Stomach smooth muscle (tissue), 2 donors: ENCODE measurements around the gene BNC1.

ENCODE experiments used
- H3K27ac ChIP-seq: one replicate; pipeline ENCODE4 v1.7.0; 2013; ENCODE audit warnings: mild to moderate bottlenecking, low read length, inconsistent platforms
- H3K27me3 ChIP-seq, 2 donors: one replicate each; pipeline ENCODE4 v1.7.0; 2013; ENCODE audit warnings: low read length in 2 of 2; ENCODE audit not compliant: insufficient read depth in 2 of 2, control insufficient read depth in 1 of 2
- H3K36me3 ChIP-seq, 2 donors: one replicate each; pipeline ENCODE4 v1.7.0; 2013; ENCODE audit warnings: low read length in 2 of 2; ENCODE audit not compliant: control insufficient read depth in 2 of 2, insufficient read depth in 2 of 2
- H3K4me1 ChIP-seq: one replicate; pipeline ENCODE4 v1.7.0; 2013; ENCODE audit warnings: low read length; ENCODE audit not compliant: control insufficient read depth, insufficient read depth
- H3K4me3 ChIP-seq, 2 donors: one replicate each; pipeline ENCODE4 v1.7.0; 2013; ENCODE audit warnings: low read length in 2 of 2
- H3K9ac ChIP-seq, 2 donors: one replicate each; pipeline ENCODE4 v1.7.0; 2013; ENCODE audit warnings: low read length in 2 of 2, mild to moderate bottlenecking in 1 of 2
- H3K9me3 ChIP-seq, 2 donors: one replicate each; pipeline ENCODE4 v1.7.0; 2013; ENCODE audit warnings: low read length in 2 of 2; ENCODE audit not compliant: control insufficient read depth in 2 of 2
- donor health status: healthy.
- donor health status: Pancreatic carcinoma.

The BNC1 gene

GRCh38 chr15:83318036-83318435, 33.6 kb upstream of the BNC1 start:
- H3K4me1 ChIP-seq = no peaks in the 10 kb centered on the region
- peaks cover 0 to 4% of the 10 kb centered on the region in 2 donors for H3K27me3 ChIP-seq
- H3K4me3 ChIP-seq = no peak overlapping the region
- H3K9ac ChIP-seq = no peak overlapping the region
- no peak overlapping the region for H3K27ac ChIP-seq
- H3K36me3 ChIP-seq = no peaks in the 10 kb centered on the region
- H3K9me3 ChIP-seq = peaks cover 3 to 5% of the 10 kb centered on the region in 2 donors

- no peaks in the 10 kb centered on the region for H3K27me3 ChIP-seq
- H3K27ac ChIP-seq = no peak overlapping the region
- no peak overlapping the region for H3K9ac ChIP-seq
- no peak overlapping the region for H3K4me3 ChIP-seq
- no peaks in the 10 kb centered on the region for H3K36me3 ChIP-seq
- H3K9me3 ChIP-seq = no peaks in the 10 kb centered on the region
- H3K4me1 ChIP-seq = no peaks in the 10 kb centered on the region
Measured at GRCh38 chr15:83312071-83312470, 27.6 kb upstream of the BNC1 start.

GRCh38 chr15:83310521-83311456, 26.3 kb upstream of the BNC1 start:
- Histone ChIP-seq H3K4me3 (no peak overlapping the region), H3K27ac (no peak overlapping the region)

GRCh38 chr15:83308671-83309070, 24.2 kb upstream of the BNC1 start:
- Histone ChIP-seq H3K27me3 (peaks cover 0 to 6% of the 10 kb centered on the region in 2 donors), H3K9ac (no peak overlapping the region), H3K36me3 (no peaks in the 10 kb centered on the region), H3K9me3 (no peaks in the 10 kb centered on the region), H3K4me3 (no peak overlapping the region), H3K27ac (no peak overlapping the region), H3K4me1 (peaks cover 5% of the 10 kb centered on the region)

More at GRCh38 chr15:83310521-83311456, 26.3 kb upstream of the BNC1 start:
- H3K9me3 ChIP-seq = no peaks in the 10 kb centered on the region
- peaks cover 0 to 2% of the 10 kb centered on the region in 2 donors for H3K27me3 ChIP-seq
- peaks cover 2% of the 10 kb centered on the region for H3K4me1 ChIP-seq
- no peaks in the 10 kb centered on the region for H3K36me3 ChIP-seq
- H3K9ac ChIP-seq = no peak overlapping the region

- Histone ChIP-seq H3K27ac (no peak overlapping the region), H3K4me3 (no peak overlapping the region), H3K4me1 (peaks cover 5% of the 10 kb centered on the region), H3K9me3 (no peaks in the 10 kb centered on the region), H3K36me3 (no peaks in the 10 kb centered on the region), H3K9ac (no peak overlapping the region), H3K27me3 (peaks cover under 1 to 6% of the 10 kb centered on the region in 2 donors)
Measured at GRCh38 chr15:83306561-83306960, 22.1 kb upstream of the BNC1 start.

- Histone ChIP-seq H3K27me3 (peaks cover 2 to 6% of the 10 kb centered on the region in 2 donors), H3K27ac (no peak overlapping the region)
Measured at GRCh38 chr15:83305704-83306291, 21.3 kb upstream of the BNC1 start.

GRCh38 chr15:83304861-83305703, 20.6 kb upstream of the BNC1 start:
- no peak overlapping the region for H3K27ac ChIP-seq

More at GRCh38 chr15:83305704-83306291, 21.3 kb upstream of the BNC1 start:
- Histone ChIP-seq H3K4me3 (peak overlapping the region; percentile 15 to 40), H3K36me3 (no peaks in the 10 kb centered on the region), H3K4me1 (peaks cover 5% of the 10 kb centered on the region), H3K9ac (no peak overlapping the region), H3K9me3 (peaks cover 0 to 2% of the 10 kb centered on the region in 2 donors)

GRCh38 chr15:83303535-83303934, 19.1 kb upstream of the BNC1 start:
- Histone ChIP-seq H3K27ac (no peak overlapping the region), H3K9me3 (peaks cover 0 to 2% of the 10 kb centered on the region in 2 donors), H3K4me1 (peaks cover 5% of the 10 kb centered on the region), H3K4me3 (no peak overlapping the region), H3K27me3 (peaks cover 2 to 6% of the 10 kb centered on the region in 2 donors), H3K9ac (no peak overlapping the region), H3K36me3 (no peaks in the 10 kb centered on the region)

More at GRCh38 chr15:83304861-83305703, 20.6 kb upstream of the BNC1 start:
- peaks cover 5% of the 10 kb centered on the region for H3K4me1 ChIP-seq
- H3K9ac ChIP-seq = no peak overlapping the region
- no peaks in the 10 kb centered on the region for H3K36me3 ChIP-seq
- peaks cover 0 to 2% of the 10 kb centered on the region in 2 donors for H3K9me3 ChIP-seq
- no peak overlapping the region for H3K4me3 ChIP-seq
- peaks cover 2 to 6% of the 10 kb centered on the region in 2 donors for H3K27me3 ChIP-seq

- H3K9me3 ChIP-seq = peaks cover 0 to 2% of the 10 kb centered on the region in 2 donors
- H3K27ac ChIP-seq = no peak overlapping the region
- H3K4me1 ChIP-seq = peaks cover 3% of the 10 kb centered on the region
- peaks cover 2 to 5% of the 10 kb centered on the region in 2 donors for H3K27me3 ChIP-seq
- no peak overlapping the region for H3K4me3 ChIP-seq
- H3K9ac ChIP-seq = no peak overlapping the region
- H3K36me3 ChIP-seq = no peaks in the 10 kb centered on the region
Measured at GRCh38 chr15:83300826-83301225, 16.4 kb upstream of the BNC1 start.

GRCh38 chr15:83299462-83299861, 15.0 kb upstream of the BNC1 start:
- Histone ChIP-seq H3K4me3 (no peak overlapping the region), H3K9me3 (peaks cover 0 to 2% of the 10 kb centered on the region in 2 donors), H3K36me3 (no peaks in the 10 kb centered on the region), H3K9ac (no peak overlapping the region), H3K4me1 (no peaks in the 10 kb centered on the region), H3K27ac (no peak overlapping the region), H3K27me3 (peaks cover 2% of the 10 kb centered on the region in 2 donors)
